Right ventricle myocardium superior (tissue), 1 donor: ENCODE data around the gene KRT73. TPM values are rescaled to one million over a fixed set of nuclear protein-coding genes. Genes with fewer than 3 reads are reported as not detected.

Experiments
- total RNA-seq: library from RNA; stranded (reverse); fragmentation: NEBNext Ultra II Directional; extraction: Animal tissue kit (Norgen Biotek cat#: 25700); gene quantifications from one replicate; pipeline ENCODE4 v1.2.1, GENCODE V29; 2021
- donor health status: DM: no; HTN: yes; CAD: no; lungs with severe emphysema.

Gene KRT73
- total RNA-seq, 1 donor from 2014 or later: not detected

Other genes with a start within 250 kb of the KRT73 start
- gene KRT84, start 232.9 kb downstream of the KRT73 start, total RNA-seq: not detected
- gene KRT82, start 212.2 kb downstream of the KRT73 start, total RNA-seq: not detected
- gene KRT75, start 184.2 kb downstream of the KRT73 start, total RNA-seq: not detected
- gene KRT6B, start 166.4 kb downstream of the KRT73 start, total RNA-seq: not detected
- gene KRT6C, start 144.8 kb downstream of the KRT73 start, total RNA-seq: not detected
- gene KRT6A, start 125.3 kb downstream of the KRT73 start, total RNA-seq: not detected
- not detected for gene KRT5, start 98.2 kb downstream of the KRT73 start, total RNA-seq
- not detected for gene KRT71, start 65.4 kb downstream of the KRT73 start, total RNA-seq
- gene KRT74, start 44.7 kb downstream of the KRT73 start, total RNA-seq: not detected
- not detected for gene KRT72, start 17.1 kb downstream of the KRT73 start, total RNA-seq
- gene KRT2, start 33.7 kb upstream of the KRT73 start, total RNA-seq: not detected
- not detected for gene KRT1, start 61.8 kb upstream of the KRT73 start, total RNA-seq
- gene KRT77, start 85.0 kb upstream of the KRT73 start, total RNA-seq: not detected
- gene KRT76, start 158.8 kb upstream of the KRT73 start, total RNA-seq: not detected
- not detected for gene KRT3, start 177.6 kb upstream of the KRT73 start, total RNA-seq
- not detected for gene KRT4, start 195.6 kb upstream of the KRT73 start, total RNA-seq
- gene KRT79, start 215.8 kb upstream of the KRT73 start, total RNA-seq: not detected
- not detected for gene KRT78, start 230.4 kb upstream of the KRT73 start, total RNA-seq